ENCODE data around the gene FAM180B.
A peak's percentile ranks its signal among the peaks of the same experiment; 100 is the strongest.

Gene FAM180B

DNA sequence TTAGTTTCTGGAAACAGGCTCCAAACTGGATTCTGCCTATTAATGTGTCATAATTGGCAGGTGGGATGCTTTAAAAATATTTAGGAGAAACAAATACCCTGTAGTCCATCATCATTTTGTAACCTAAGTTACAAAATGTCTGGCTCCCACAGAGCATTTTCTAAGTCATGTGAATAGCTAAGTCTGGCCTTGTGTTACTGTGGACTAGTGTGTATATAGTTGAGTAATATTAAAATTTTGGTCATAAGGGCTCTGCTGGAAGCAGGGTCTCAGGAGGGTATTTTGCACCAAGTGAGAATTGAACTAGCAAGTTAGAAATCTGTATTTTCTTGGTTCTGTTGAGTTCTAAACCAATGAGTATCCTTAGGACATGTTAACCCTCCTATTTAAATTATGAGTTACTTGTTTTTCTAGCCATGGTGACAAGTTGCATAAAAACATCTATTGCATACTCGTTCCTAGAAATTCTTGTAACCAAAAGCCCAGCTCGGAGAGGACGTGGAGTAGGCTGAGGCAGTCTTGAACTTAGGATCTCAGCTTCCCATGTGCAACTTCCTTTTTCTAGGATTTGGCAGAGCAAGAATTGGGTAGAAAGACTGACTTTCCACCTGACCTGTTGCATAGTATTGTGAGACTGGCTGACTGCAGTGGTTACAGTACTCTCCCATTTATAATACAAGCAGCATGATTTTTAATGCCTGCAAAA is 15.7 kb upstream of the FAM180B start:
- DNase-seq, result no peak

GRCh38 chr11:47571357-47571729 is 15.1 kb upstream of the FAM180B start:
- no peak for DNase-seq

DNA sequence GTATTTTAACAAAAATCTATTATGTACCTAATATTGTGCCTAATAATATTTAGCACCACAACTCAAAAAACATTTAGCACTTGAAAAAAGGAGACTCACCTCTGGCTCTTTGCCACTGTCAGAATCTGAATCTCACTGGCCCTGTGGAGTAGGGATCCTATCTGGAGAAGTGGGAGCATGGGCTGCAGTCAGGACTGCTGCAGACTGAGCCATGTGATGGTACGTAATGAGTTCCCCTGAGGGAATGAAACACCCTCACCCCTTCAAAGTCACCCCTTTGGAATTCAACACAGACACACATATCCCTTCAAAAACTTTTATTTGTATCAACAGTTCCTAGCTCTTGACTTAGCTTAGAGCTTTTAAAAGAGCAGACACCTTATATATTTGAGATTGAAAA is 14.6 kb upstream of the FAM180B start:
- DNase-seq, result no peak

- DNase-seq, result no peak
These were observed 13.7 kb upstream of the FAM180B start for GRCh38 chr11:47572715-47573255.

DNA sequence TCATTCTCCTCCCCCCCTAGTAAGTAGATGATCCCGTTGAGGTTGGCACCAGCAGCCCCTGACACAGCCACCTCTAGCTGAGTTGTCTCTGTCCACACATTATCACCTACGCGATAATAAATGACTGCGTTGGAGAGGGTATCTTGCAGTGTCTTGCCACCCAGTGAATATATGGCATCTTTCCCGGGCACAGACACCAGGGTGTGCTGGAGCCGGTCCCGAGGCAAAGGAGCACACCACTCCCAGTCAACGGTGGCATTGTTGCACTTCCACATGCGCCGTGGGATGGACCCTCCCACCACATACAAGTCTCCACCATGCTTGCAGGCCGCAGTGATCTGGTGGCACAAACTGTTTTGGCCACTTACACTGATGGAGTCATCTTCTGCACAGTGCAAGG is 13.2 kb upstream of the FAM180B start:
- no peak for DNase-seq

GRCh38 chr11:47577460-47578041 is 8.9 kb upstream of the FAM180B start:
- no peak for DNase-seq

DNA sequence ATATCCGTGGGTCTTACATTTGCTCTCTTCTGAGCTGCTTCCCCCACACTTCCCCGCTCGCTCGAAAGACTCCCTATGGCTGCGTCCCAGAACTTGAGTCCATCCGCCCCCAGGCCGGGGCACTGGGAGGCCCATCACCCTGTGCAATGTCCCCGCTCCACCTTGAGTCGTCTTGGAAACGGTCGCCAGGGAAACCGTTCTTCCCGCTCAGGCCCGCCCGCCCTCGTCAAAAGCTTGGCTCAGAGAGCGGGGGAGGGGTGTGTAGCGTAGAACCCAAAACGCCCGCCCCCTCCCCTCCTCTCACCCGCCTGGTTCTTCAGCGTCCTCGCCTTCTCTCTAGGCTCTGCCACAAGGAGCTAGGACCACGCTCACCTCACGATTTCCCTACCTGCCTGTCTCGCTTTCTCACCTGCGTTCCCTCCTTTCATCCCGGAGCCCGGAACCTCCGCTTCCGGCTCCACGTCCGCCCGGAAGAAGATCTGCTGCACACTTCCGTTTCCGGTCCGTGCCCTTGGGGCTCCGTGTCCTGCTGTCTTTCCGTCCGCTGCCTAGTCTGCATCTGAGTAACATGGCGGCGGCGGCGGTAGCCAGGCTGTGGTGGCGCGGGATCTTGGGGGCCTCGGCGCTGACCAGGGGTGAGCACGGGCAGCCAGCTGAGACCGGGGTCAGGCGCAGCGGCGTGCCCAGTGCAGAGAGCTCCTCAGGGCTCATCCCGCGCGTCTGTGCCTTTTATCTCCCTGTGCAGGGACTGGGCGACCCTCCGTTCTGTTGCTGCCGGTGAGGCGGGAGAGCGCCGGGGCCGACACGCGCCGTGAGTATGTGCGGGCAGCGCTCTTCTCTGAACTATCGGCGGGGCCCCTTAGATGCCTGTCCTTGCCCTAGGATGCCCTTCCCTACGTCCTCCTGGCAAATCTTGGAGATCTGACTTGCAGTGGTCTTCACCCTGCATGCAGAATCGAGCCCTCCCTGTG is 7.7 kb upstream of the FAM180B start, which contains the start of the genes KBTBD4 and NDUFS3:
Gene KBTBD4, minus strand, starts transcription at position 447 of the 971 bp plus-strand sequence. Its CDS starts 19 bp downstream, at position 428.
Gene NDUFS3, plus strand, starts transcription at position 551 of the 971 bp plus-strand sequence. Its CDS starts 18 bp downstream, at position 569.
- peak; percentile 96 for DNase-seq

- no peak for DNase-seq
These were observed 2.6 kb upstream of the FAM180B start for GRCh38 chr11:47583844-47584243.

DNA sequence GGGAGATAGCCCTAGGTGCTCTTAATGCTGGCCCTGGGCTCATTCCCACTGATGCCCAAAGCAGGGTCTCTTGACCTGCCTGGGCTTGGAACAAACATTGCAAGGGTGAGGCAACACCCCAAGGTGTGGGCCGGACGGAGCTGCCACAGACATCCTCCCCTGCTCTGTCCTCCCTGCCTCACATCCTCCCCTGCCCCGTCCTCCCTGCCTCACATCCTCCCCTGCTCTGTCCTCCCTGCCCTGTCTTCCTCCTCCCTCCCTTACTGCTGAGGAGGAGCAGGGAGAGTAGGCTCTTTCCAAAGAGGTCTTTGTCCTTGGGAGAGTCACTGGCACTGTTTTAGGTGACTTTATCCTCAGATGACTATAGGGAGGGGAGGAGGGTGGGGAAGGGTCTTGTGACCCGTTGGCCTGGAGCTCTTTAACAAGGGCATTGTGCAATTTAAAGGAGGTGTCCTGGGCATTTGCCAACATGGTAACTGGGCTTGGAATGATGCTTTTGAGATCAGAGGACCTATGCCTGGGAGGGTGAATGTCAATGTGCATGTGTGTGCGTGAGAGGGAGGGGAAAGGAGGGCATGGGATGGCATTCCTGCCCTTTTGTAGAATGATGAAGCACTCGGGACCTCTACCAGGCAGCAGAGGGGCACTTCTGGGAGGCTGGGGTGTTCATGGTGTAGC is 700 bp downstream of the FAM180B start:
- no peak for DNase-seq

- no peak for DNase-seq
These were observed 1.3 kb downstream of the FAM180B start for GRCh38 chr11:47587723-47588326.

DNA sequence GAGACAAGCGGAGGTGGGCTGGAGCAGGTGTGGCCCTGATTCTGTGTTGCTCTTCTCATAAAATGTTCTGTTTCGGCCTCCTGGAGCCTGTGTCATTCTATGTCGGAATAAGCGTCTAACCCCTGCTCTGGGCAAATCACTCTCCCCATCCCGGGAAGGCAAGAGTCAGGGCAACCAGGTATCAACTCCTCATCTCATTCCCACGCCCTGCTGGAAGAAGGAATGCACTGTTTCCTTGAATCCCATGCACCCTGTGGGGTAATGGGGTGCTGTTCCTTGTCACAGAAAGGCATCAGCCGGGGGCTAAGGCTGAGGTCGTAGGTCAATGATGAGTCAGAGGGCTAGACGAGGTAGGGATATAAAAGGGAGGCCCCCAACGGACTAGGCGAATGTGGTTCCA is 2.6 kb downstream of the FAM180B start:
- no peak for DNase-seq

- no peak for DNase-seq
These were observed 3.1 kb downstream of the FAM180B start for GRCh38 chr11:47589584-47589976.

- DNase-seq, result no peak
These were observed 3.7 kb downstream of the FAM180B start for GRCh38 chr11:47589977-47590861.

GRCh38 chr11:47591764-47592163 is 5.3 kb downstream of the FAM180B start:
- no peak for DNase-seq

DNA sequence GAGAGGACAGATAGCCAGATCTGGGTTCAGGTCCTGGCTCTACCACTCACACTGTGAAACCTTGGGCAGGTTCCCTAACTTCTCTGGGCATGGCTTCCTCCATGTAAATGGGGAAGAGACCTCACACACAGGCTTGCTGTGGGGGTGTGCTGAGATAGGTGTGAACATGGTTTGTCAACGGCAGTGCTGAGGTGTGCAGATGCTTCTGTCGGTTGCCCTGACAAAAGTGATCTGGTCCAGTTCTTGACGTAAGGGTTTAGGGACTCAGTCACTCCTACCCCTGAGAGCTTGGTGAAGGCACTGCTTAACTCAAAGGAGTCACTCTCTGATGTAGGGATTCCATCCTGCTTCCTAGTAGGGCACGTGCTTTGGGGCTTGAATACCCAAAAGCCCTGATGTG is 5.8 kb downstream of the FAM180B start:
- no peak for DNase-seq

GRCh38 chr11:47592970-47593369 is 6.5 kb downstream of the FAM180B start:
- DNase-seq, result no peak

DNA sequence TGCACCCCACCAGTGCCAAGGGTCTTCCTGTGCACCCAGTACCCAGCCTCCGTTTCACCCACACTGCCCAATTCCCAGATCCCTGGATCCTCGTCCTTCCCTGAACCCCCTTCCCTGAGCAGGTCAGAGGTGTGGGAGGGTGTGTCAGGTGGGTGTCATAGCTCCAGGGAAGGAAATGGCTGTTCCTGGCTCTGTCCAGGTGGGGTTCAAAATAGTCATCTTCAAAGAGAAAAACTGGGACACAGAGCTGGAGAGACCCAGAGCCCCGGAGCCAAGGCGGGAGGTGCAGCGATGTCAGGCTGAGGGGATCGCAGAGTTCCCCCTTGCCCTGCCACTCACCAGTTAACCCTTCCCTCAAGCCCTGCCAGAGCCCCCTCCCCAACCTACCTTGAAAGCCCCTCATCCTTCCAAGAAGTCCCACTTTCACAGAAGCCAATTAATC is 7.0 kb downstream of the FAM180B start:
- DNase-seq, result no peak

- DNase-seq, result no peak
These were observed 7.7 kb downstream of the FAM180B start, which contains the start of gene C1QTNF4 for GRCh38 chr11:47593934-47594855. C1QTNF4 (minus strand) TSS chr11:47594411; CDS start chr11:47590810, 3,601 bp downstream.

- DNase-seq, result no peak
These were observed 8.6 kb downstream of the FAM180B start for GRCh38 chr11:47595029-47595428.

- no peak for DNase-seq
These were observed 9.5 kb downstream of the FAM180B start for GRCh38 chr11:47595967-47596366.
